Inferior parietal cortex (tissue), 1 donor: ENCODE measurements around the gene ZKSCAN4.
A peak's percentile ranks its signal among the peaks of the same experiment; 100 is the strongest.

ENCODE experiments used
- DNase-seq: peaks from one replicate; pipeline ENCODE4 v3.0.0-alpha.2; 2016; ENCODE audit errors: extremely low spot score

The ZKSCAN4 gene

GRCh38 chr6:28252009-28252975 is at the start of gene ZKSCAN4:
Gene ZKSCAN4, minus strand, starts transcription at chr6:28252269. Its CDS starts 289 bp downstream, at chr6:28251980.
- peak; percentile 95 for DNase-seq

DNA sequence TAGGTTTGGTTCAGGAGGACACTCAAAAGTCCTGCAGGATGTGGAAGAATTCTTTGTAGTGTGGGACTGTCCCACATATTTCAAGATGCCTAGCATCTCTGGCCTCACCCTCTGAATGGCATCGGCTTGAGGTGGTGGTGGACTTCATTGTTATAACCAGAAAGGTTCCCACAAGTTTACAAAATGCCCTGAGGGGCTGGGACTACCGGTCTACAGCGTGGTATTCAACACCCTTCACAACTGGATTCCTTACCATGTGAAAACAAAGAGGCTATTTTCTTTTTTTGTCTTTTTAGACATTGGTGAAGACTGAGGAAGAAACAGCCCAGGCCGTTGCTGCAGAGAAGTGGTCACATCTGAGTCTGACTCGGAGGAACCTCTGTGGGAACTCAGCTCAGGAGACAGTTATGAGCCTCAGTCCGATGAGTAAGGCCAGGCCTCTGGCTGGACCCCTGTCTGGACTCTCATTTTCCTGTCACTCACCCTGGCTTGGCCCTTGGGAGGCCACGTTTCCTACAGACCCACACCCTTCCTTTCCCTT is 44.5 kb upstream of the ZKSCAN4 start:
- DNase-seq, result no peak

- DNase-seq, result no peak
Measured at GRCh38 chr6:28295326-28295725, 43.3 kb upstream of the ZKSCAN4 start.

- no peak for DNase-seq
Measured at GRCh38 chr6:28291573-28291972, 39.5 kb upstream of the ZKSCAN4 start.

DNA sequence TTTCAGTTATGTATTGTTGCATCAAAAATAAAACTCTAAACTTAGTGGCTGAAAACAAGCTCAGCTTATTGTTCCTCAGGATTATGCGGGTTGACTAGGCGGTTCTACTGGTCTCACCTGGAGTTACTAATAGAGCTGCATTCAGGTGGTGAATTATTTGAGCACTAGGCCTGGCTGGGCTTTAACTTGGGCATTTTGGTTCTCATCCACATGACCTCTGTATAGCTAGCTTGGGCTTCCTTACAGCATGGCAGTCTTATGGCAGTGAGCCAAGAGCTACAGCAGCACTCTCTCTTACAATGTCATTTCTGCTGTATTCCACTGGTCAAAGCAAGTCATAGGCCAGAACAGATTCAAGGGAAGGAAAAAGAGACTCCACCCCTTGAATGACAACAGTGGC is 30.9 kb upstream of the ZKSCAN4 start:
- no peak for DNase-seq

GRCh38 chr6:28281288-28282064 is 29.4 kb upstream of the ZKSCAN4 start, which contains the start of gene PGBD1:
Gene PGBD1, plus strand, starts transcription at chr6:28281572. Its CDS starts 2,242 bp downstream, at chr6:28283814.
- peak; percentile 58 for DNase-seq

- no peak for DNase-seq
Measured at GRCh38 chr6:28280595-28281287, 28.7 kb upstream of the ZKSCAN4 start.

- no peak for DNase-seq
Measured at GRCh38 chr6:28277746-28278145, 25.7 kb upstream of the ZKSCAN4 start.

GRCh38 chr6:28274888-28275287 is 22.8 kb upstream of the ZKSCAN4 start:
- DNase-seq, result no peak

DNA sequence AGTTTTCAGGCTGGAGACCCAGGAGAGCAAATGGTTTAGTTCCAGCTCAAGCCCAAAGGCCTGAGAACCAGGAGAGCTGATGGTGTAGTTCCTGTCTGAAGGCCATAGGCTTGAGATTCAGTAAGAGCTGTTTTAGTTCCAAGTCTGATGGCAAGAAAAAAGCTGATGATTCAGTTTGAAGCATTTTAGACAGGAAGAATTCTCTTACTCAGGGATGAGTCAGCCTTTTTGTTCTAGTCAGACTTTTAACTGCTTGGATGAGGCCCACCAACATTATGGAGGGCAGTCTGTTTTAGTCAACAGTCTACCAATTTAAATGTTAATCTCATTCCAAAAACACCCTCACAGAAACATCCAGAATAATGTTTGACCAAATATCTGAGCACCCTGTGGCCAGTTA is 17.4 kb upstream of the ZKSCAN4 start:
- DNase-seq, result no peak

GRCh38 chr6:28267695-28268059 is 15.6 kb upstream of the ZKSCAN4 start:
- DNase-seq, result no peak

DNA sequence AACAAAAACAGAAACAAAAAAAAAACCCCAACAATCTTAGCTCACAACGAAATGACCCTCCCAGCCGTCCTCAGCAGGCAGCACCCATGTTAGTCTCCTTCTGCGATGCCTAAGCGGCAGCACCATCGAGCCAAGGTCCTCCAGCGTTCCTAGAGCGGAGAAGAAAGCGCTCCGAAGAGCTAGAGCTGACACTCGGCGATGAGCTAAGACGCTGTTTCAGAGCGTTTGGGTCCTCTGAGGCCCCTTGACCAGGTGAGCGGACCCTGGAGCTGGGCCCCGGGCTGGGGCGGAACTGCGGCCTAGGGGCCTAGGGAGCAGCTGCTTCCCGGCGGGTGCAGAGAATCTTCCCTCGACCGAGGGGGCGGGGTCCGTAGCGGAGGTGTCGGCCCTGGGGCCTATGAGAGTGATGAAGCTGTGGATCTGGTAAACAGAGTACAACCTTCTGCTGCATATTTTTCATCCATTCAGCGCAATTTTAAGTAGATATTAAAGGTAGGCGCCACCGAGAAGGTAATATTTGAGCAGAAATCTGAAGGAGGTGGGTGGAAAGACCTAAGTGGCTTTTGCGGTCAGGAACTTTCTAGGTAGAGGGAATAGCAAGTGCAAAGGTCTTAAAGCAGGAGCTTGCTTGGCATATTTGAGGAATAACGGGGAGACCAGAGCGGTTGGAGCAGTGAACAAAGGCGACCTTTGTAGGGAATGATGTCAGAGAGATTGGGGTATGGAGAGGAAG is 15.1 kb upstream of the ZKSCAN4 start, which contains the start of gene ZSCAN26:
Gene ZSCAN26, plus strand, starts transcription at position 182 of the 733 bp plus-strand sequence. CDS start 4,777 bp downstream, outside the sequence.
- peak; percentile 91 for DNase-seq

DNA sequence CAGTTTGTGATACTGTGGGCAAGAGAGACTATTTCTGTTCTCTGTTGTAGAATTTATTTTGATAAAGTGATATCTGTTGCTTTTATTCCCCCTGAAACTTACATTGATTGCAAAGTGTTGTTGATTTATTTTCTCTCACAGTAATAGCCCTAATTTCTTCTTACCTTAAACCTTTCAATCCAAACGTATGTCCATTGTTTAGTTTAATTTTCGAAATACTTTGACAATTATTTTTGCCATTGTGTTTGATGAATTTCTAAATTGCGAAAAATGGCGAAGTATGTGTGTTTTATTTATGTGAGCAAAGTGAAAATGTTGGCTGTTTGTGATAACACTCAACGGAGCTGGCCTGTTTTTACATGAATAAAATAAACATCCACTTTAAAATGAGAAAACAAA is 14.5 kb upstream of the ZKSCAN4 start:
- no peak for DNase-seq

DNA sequence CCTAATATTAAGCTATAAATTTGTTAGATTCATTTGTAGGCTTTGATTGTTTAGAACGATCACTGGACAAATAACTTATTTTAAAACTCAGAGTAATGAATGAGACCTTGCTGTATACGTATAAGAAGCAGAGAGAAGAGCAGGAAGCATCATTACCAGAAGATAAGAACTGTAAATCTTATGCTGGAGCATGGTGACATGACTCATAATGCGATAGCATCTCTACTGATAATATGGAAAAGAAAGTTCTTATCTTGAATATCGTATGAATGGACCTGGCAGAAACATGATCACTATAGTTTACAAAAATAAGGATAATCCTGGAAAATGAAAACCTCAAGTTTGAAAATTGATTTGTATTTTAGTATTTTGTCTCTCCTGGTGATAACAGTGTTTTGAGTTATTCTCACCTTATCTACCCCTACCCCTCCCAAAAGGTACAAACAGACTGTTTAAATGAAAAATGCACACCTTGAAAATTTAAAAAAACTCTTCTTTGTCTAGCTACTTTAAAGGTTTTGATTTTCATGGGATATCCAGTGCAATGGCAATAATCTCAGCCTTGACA is 12.8 kb upstream of the ZKSCAN4 start:
- DNase-seq, result no peak

DNA sequence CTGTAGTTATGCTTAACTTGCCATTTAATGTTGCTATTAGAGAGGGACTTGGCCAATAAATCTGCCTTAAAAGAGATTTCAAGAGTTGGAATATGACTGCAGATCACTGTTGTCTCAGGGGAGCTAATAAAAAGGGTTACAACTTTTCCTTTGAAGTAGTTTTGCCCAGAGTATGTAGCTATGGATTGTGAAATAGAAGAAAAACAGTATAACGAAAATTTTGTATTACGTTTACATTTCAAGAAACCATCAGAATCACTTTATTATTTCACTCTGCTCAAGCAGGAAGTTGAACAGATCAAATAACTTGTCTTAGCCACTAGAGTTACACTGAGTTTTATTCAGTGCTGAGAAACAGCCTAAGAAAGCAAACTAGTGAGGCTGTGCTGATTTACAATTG is 11.9 kb upstream of the ZKSCAN4 start:
- no peak for DNase-seq

DNA sequence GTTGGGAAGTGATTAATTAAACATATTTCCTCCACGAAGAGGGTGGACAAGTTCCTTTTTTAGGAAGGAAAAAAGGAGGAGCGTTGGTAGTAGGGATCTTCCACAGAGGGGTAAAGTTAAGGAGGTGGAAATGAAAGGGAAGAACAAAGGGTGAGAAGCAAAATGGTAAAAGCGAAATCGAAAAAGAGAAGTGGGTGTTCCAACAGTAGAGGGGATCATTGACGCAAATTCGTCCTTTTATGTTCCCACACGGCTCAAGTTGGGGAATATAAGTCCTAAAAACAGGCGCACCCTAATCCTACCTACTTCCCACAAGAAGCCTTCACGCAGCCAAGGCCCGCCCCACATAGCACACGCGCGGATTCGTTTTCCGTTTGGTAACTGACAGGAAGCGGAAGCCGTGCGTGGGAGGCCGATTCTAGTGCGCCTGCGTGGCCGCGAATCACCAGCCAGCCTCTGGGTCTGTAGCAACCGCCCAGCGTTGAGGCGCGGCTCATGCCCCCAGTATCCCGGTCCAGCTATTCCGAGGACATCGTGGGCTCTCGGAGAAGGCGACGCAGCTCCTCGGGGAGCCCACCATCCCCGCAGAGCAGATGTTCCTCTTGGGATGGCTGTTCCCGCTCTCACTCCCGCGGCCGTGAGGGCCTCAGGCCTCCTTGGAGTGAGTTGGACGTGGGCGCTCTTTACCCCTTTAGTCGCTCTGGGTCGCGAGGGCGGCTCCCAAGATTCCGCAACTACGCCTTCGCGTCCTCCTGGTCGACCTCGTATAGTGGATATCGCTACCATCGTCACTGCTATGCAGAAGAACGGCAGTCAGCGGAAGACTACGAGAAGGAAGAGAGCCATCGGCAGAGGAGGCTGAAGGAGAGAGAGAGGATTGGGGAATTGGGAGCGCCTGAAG is 7.1 kb upstream of the ZKSCAN4 start, which contains the start of gene NKAPL:
Gene NKAPL, plus strand, starts transcription at position 421 of the 901 bp plus-strand sequence. Its CDS starts 75 bp downstream, at position 496.
- peak; percentile 64 for DNase-seq

- no peak for DNase-seq
Measured at GRCh38 chr6:28257042-28257441, 5.0 kb upstream of the ZKSCAN4 start.

DNA sequence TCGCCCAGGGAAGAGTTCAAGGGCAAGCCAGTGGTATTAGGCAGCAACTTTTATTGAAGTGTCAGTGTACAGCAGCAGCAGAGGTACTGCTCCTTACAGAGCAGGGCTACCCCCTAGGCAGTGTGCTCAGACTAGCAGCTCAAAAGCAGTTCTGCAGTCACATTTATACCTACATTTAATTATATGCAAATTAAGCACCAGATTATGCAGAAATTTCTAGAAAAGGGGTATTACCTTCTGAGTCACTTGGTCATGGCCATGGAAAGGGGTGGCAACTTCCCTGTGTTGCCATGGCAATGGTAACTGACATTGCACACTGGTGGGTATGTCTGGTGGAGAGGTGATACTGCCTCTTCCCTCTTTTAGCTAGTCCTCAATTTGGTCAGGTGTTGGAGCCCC is 2.1 kb upstream of the ZKSCAN4 start:
- DNase-seq, result no peak

GRCh38 chr6:28251661-28252008 is 434 bp downstream of the ZKSCAN4 start:
- no peak for DNase-seq
